ENCODE data around the gene NKAIN4. TPM values are rescaled to one million over a fixed set of nuclear protein-coding genes. Genes with fewer than 3 reads are reported as not detected.

Gene NKAIN4
- polyA plus RNA-seq, 1 donor = 6.8 TPM

DNA sequence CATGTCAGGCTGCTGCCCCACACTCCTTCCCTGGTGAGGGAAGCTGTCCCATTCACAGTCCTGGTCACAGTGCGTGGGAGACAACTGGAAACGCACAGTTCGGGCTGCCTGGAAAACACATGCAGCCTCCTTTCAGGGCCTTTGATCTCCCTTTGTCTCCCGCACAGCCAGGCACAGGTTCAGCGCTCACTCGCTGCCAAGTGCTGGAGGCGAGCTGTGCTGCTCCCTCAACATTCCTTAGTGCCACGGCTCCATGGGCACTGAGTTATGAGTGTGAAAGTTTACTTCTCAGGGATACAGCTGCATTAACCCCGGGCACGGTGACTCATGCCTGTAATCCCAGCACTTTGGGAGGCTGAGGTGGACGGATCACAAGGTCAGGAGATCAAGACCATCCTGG lies 47.4 kb downstream of the NKAIN4 start:
- no peaks in the 10 kb centered on the region for H3K27me3 ChIP-seq (ENCODE audit: control insufficient read depth, insufficient read depth, low read length)
- no peak overlapping the region for H3K27ac ChIP-seq (ENCODE audit: low read length)
- H3K4me1 ChIP-seq (ENCODE audit: control insufficient read depth, insufficient read depth, low read length) = no peaks in the 10 kb centered on the region
- no peaks in the 10 kb centered on the region for H3K9me3 ChIP-seq (ENCODE audit: control insufficient read depth, low read depth, low read length)
- no peak for DNase-seq
- 80% methylated on average over 1 of the region's 11 CpGs for WGBS (ENCODE audit: insufficient coverage, low lambda C conversion rate)
- H3K36me3 ChIP-seq (ENCODE audit: control insufficient read depth, insufficient read depth, low read length) = peaks cover 74% of the 10 kb centered on the region
- H3K4me3 ChIP-seq (ENCODE audit: low read length) = no peak overlapping the region

DNA sequence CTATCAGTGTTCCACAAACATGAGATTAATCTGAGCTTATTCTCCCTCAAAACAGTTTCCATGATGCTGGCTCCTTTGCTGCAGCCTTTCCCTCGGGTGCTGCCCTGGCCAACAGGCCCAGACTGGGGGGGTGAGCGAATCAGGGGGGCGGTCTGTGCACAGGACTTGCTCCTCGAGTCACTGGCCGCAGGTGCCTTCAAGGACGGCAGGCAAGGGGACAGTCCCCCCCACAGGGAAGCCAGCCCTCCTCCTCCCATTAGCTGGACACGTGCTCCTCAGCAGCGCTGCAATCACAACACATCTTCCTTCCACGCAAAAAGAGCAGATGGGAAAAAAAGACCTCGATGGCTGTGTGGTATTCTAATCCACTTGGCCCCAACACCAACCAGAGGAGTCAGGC lies 48.4 kb downstream of the NKAIN4 start:
- Histone ChIP-seq H3K36me3 (ENCODE audit: control insufficient read depth, insufficient read depth, low read length) (peaks cover 74% of the 10 kb centered on the region), H3K4me1 (ENCODE audit: control insufficient read depth, insufficient read depth, low read length) (no peaks in the 10 kb centered on the region), H3K9me3 (ENCODE audit: control insufficient read depth, low read depth, low read length) (no peaks in the 10 kb centered on the region), H3K27ac (ENCODE audit: low read length) (no peak overlapping the region), H3K4me3 (ENCODE audit: low read length) (no peak overlapping the region), H3K27me3 (ENCODE audit: control insufficient read depth, insufficient read depth, low read length) (no peaks in the 10 kb centered on the region)
- no peak for DNase-seq
- no CpG with 5 or more reads among the region's 10 CpGs for WGBS (ENCODE audit: insufficient coverage, low lambda C conversion rate)

DNA sequence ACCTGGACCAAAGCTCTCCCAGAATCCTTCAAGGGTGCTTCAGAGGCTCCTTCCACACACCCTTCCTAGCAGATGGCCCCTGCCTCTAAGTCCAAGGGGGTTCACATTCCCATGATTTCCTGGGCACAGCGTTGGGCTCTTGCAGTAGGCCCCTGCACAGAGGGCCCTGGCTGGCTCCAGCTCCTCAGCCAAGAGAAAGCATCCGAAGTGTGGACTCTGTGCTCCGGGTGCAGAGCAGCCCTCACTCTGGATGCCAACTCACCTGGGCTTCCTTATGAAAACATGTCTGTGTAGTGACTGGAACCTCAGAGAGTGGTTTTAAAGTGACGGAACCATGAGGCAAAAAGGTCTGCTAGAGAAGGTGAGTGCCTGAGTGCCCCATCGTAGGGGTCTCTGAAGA lies 49.9 kb downstream of the NKAIN4 start:
- no CpG with 5 or more reads among the region's 5 CpGs for WGBS (ENCODE audit: insufficient coverage, low lambda C conversion rate)
- Histone ChIP-seq H3K9me3 (ENCODE audit: control insufficient read depth, low read depth, low read length) (no peaks in the 10 kb centered on the region), H3K27me3 (ENCODE audit: control insufficient read depth, insufficient read depth, low read length) (no peaks in the 10 kb centered on the region), H3K4me1 (ENCODE audit: control insufficient read depth, insufficient read depth, low read length) (no peaks in the 10 kb centered on the region), H3K27ac (ENCODE audit: low read length) (no peak overlapping the region), H3K4me3 (ENCODE audit: low read length) (no peak overlapping the region), H3K36me3 (ENCODE audit: control insufficient read depth, insufficient read depth, low read length) (peaks cover 69% of the 10 kb centered on the region)
- DNase-seq = no peak

DNA sequence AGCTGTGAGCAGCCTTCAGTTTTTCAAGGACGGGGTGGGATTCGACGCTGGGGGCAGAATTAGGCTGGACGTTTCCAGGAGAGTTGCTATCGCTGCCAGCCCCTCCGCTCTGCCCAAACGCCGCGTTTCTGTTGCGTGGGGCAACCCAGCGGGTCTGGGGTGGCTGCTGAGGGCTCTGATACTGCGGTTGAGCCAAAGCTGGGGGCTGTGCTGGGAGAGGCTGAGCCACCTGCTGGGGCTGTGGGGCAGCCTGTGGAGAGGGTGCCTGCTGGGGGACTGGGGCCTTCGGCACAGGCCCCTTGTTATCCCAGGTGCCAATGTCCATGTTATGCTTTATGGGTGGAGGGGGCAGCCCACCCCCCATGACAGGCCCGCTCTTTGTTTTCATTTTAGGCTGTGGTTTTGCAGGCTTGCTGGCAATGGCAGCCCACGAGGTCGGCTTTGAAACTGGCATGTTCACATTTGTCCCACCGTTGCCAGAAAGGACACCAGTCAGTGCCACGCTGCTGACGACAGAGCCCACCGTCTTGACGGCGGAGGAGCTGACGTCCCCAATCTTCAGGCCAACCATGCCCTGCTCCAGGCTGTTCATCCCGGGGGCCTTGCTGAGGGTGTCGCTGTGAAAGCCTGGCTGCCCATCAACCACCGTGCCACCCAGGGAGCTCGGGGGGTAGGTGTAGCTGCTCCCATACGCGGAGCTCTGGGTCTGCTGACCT lies 51.3 kb downstream of the NKAIN4 start:
- Histone ChIP-seq H3K36me3 (ENCODE audit: control insufficient read depth, insufficient read depth, low read length) (peaks cover 61% of the 10 kb centered on the region), H3K27ac (ENCODE audit: low read length) (no peak overlapping the region), H3K4me3 (ENCODE audit: low read length) (no peak overlapping the region), H3K4me1 (ENCODE audit: control insufficient read depth, insufficient read depth, low read length) (no peaks in the 10 kb centered on the region), H3K9me3 (ENCODE audit: control insufficient read depth, low read depth, low read length) (no peaks in the 10 kb centered on the region), H3K27me3 (ENCODE audit: control insufficient read depth, insufficient read depth, low read length) (no peaks in the 10 kb centered on the region)
- WGBS (ENCODE audit: insufficient coverage, low lambda C conversion rate) = no CpG with 5 or more reads among the region's 29 CpGs
- no peak for DNase-seq

DNA sequence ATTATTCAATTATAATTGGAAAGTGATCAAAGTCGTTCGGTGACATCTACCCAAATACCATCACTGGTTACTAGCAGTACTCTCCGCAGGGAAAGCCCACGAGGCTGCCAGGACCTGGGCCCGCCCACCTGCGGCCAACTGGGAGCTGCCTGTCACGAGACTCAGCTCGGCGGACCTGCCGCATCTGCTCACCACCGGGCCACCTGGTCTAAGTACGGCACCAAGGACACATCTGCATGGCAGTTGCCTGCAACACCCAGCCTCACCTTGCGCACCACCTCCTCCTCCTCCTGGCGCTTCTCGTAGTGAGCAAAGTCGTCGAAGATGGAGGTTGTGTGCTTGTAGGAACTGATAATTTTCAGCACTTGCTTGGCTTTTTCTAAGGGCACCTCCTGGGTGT lies 52.2 kb downstream of the NKAIN4 start:
- Histone ChIP-seq H3K4me1 (ENCODE audit: control insufficient read depth, insufficient read depth, low read length) (no peaks in the 10 kb centered on the region), H3K27ac (ENCODE audit: low read length) (no peak overlapping the region), H3K36me3 (ENCODE audit: control insufficient read depth, insufficient read depth, low read length) (peaks cover 68% of the 10 kb centered on the region), H3K9me3 (ENCODE audit: control insufficient read depth, low read depth, low read length) (no peaks in the 10 kb centered on the region), H3K27me3 (ENCODE audit: control insufficient read depth, insufficient read depth, low read length) (no peaks in the 10 kb centered on the region), H3K4me3 (ENCODE audit: low read length) (no peak overlapping the region)
- WGBS (ENCODE audit: insufficient coverage, low lambda C conversion rate) = 100% methylated on average over 2 of the region's 17 CpGs
- DNase-seq = no peak

GRCh38 chr20:63198606-63199005 lies 55.7 kb downstream of the NKAIN4 start:
- H3K4me3 ChIP-seq (ENCODE audit: low read length) = no peak overlapping the region
- H3K27ac ChIP-seq (ENCODE audit: low read length) = no peak overlapping the region
- H3K36me3 ChIP-seq (ENCODE audit: control insufficient read depth, insufficient read depth, low read length) = peaks cover 56% of the 10 kb centered on the region
- no peaks in the 10 kb centered on the region for H3K4me1 ChIP-seq (ENCODE audit: control insufficient read depth, insufficient read depth, low read length)
- no peaks in the 10 kb centered on the region for H3K27me3 ChIP-seq (ENCODE audit: control insufficient read depth, insufficient read depth, low read length)
- no peak for DNase-seq
- no CpG with 5 or more reads among the region's 7 CpGs for WGBS (ENCODE audit: insufficient coverage, low lambda C conversion rate)
- H3K9me3 ChIP-seq (ENCODE audit: control insufficient read depth, low read depth, low read length) = no peaks in the 10 kb centered on the region

DNA sequence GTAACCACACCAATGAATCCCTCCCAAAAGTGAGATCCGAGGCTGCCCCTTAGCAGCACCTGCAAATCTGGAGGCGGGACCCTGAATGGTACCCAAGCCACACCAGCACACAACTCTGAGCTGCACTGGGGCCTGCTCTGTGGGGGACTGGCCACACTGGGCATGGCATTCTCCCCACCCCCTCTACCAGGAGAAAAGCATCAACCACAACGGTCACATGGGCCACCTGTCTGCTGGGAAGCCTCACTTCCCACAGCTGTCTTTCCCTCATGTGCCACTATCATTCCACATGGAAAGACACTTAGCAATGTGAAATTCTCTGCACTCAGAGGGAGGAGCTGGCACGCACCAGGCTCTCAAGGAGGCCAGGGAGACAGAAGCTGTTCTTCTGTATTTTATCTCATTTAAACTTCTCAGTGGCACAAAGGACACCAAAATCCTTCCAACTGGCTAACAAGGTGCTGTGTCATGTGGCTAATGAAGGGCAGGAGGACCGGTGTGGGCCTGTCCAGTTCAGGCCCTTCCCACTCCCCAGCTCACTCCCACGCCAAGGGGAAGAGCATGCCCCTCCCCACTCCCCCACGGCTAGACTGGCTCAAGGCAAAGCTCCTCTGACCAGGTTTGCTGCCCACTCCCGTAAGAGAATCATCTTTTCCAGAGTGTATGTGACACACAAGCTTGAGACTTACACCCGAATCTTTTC lies 57.3 kb downstream of the NKAIN4 start:
- Histone ChIP-seq H3K36me3 (ENCODE audit: control insufficient read depth, insufficient read depth, low read length) (peaks cover 39% of the 10 kb centered on the region), H3K9me3 (ENCODE audit: control insufficient read depth, low read depth, low read length) (no peaks in the 10 kb centered on the region), H3K27ac (ENCODE audit: low read length) (no peak overlapping the region), H3K27me3 (ENCODE audit: control insufficient read depth, insufficient read depth, low read length) (no peaks in the 10 kb centered on the region), H3K4me1 (ENCODE audit: control insufficient read depth, insufficient read depth, low read length) (no peaks in the 10 kb centered on the region), H3K4me3 (ENCODE audit: low read length) (no peak overlapping the region)
- WGBS (ENCODE audit: insufficient coverage, low lambda C conversion rate) = no CpG with 5 or more reads among the region's 9 CpGs
- DNase-seq = no peak

GRCh38 chr20:63194797-63195173 lies 59.5 kb downstream of the NKAIN4 start:
- Histone ChIP-seq H3K4me3 (ENCODE audit: low read length) (no peak overlapping the region), H3K27ac (ENCODE audit: low read length) (no peak overlapping the region)

GRCh38 chr20:63194007-63194796 lies 60.1 kb downstream of the NKAIN4 start:
- no peak for DNase-seq
- Histone ChIP-seq H3K36me3 (ENCODE audit: control insufficient read depth, insufficient read depth, low read length) (peaks cover 28% of the 10 kb centered on the region), H3K27me3 (ENCODE audit: control insufficient read depth, insufficient read depth, low read length) (no peaks in the 10 kb centered on the region), H3K9me3 (ENCODE audit: control insufficient read depth, low read depth, low read length) (no peaks in the 10 kb centered on the region), H3K27ac (ENCODE audit: low read length) (no peak overlapping the region), H3K4me1 (ENCODE audit: control insufficient read depth, insufficient read depth, low read length) (no peaks in the 10 kb centered on the region), H3K4me3 (ENCODE audit: low read length) (no peak overlapping the region)
- no CpG with 5 or more reads among the region's 14 CpGs for WGBS (ENCODE audit: insufficient coverage, low lambda C conversion rate)

More at GRCh38 chr20:63194797-63195173, 59.5 kb downstream of the NKAIN4 start:
- WGBS (ENCODE audit: insufficient coverage, low lambda C conversion rate) = 100% methylated on average over 1 of the region's 4 CpGs
- H3K36me3 ChIP-seq (ENCODE audit: control insufficient read depth, insufficient read depth, low read length) = peaks cover 28% of the 10 kb centered on the region
- no peaks in the 10 kb centered on the region for H3K9me3 ChIP-seq (ENCODE audit: control insufficient read depth, low read depth, low read length)
- no peaks in the 10 kb centered on the region for H3K27me3 ChIP-seq (ENCODE audit: control insufficient read depth, insufficient read depth, low read length)
- no peaks in the 10 kb centered on the region for H3K4me1 ChIP-seq (ENCODE audit: control insufficient read depth, insufficient read depth, low read length)
- no peak for DNase-seq

GRCh38 chr20:63192721-63193120 lies 61.5 kb downstream of the NKAIN4 start:
- H3K4me3 ChIP-seq (ENCODE audit: low read length) = no peak overlapping the region
- H3K36me3 ChIP-seq (ENCODE audit: control insufficient read depth, insufficient read depth, low read length) = peaks cover 23% of the 10 kb centered on the region
- H3K4me1 ChIP-seq (ENCODE audit: control insufficient read depth, insufficient read depth, low read length) = no peaks in the 10 kb centered on the region
- WGBS (ENCODE audit: insufficient coverage, low lambda C conversion rate) = no CpG with 5 or more reads among the region's 21 CpGs
- no peaks in the 10 kb centered on the region for H3K9me3 ChIP-seq (ENCODE audit: control insufficient read depth, low read depth, low read length)
- no peak overlapping the region for H3K27ac ChIP-seq (ENCODE audit: low read length)
- no peak for DNase-seq
- no peaks in the 10 kb centered on the region for H3K27me3 ChIP-seq (ENCODE audit: control insufficient read depth, insufficient read depth, low read length)

Data from large intestine (tissue), 3 donors.